ENCODE measurements around the gene MRPL37. TPM values are rescaled to one million over a fixed set of nuclear protein-coding genes. Genes with fewer than 3 reads are reported as not detected.

MRPL37 gene
- polyA plus RNA-seq, 1 donor (not counting 4 experiments of a cell fraction or from before 2014, with no cell fraction given), result 30.9 TPM

GRCh38 chr1:54238353-54239034, 38.5 kb downstream of the MRPL37 start:
- Histone ChIP-seq H4K20me1 (ENCODE audit: control insufficient read depth, extremely low read depth, insufficient read depth, low read length) (no peaks in the 10 kb centered on the region), H3K9ac (ENCODE audit: control insufficient read depth, extremely low read depth, insufficient read depth, low read length) (no peak overlapping the region), H3K9me1 (ENCODE audit: control insufficient read depth, extremely low read depth, insufficient read depth, low read length) (no peaks in the 10 kb centered on the region), H3K4me2 (ENCODE audit: control insufficient read depth, extremely low read depth, insufficient read depth, low read depth, low read length) (no peak overlapping the region), H2AFZ (ENCODE audit: control insufficient read depth, low read length) (no peak overlapping the region), H3K27me3 (ENCODE audit: control insufficient read depth, extremely low read depth, insufficient read depth, low read length) (no peaks in the 10 kb centered on the region), H3K4me3 (ENCODE audit: control insufficient read depth in 2 of 3, extremely low read depth in 1 of 3, insufficient read depth in 2 of 3, low read depth in 1 of 3, low read length in 3 of 3) (no peak overlapping the region), H3K4me1 (ENCODE audit: control insufficient read depth, extremely low read depth, insufficient read depth, low read length) (no peaks in the 10 kb centered on the region), H3K79me2 (ENCODE audit: control insufficient read depth, insufficient read depth, low read length) (no peaks in the 10 kb centered on the region), H3K9me3 (ENCODE audit: control insufficient read depth, low read depth, low read length) (no peaks in the 10 kb centered on the region), H3K27ac (ENCODE audit: control insufficient read depth, insufficient read depth, low read length) (no peak overlapping the region), H3K36me3 (ENCODE audit: control insufficient read depth in 2 of 2, extremely low read depth in 1 of 2, insufficient read depth in 2 of 2, low read length in 2 of 2) (peaks cover 0 to 3% of the 10 kb centered on the region in 2 experiments)
- no peak for DNase-seq (ENCODE audit: low read depth, low spot score)
- TF ChIP-seq EZH2 (IDR thresholded peaks at IDR 0.05; ENCODE audit: low read length) (no peak), CTCF (optimal IDR thresholded peaks at IDR 0.05 in 1 of 3, IDR thresholded peaks at IDR 0.05 in 1 of 3, conservative IDR thresholded peaks at IDR 0.05 in 1 of 3; ENCODE audit: extremely low read depth in 1 of 3, insufficient read depth in 2 of 3, low read length in 3 of 3) (no peak)
- no peak for FAIRE-seq
- dilution Hi-C loops (cut with MboI; ENCODE audit: extremely low pct_ligation_motif_present, low sequenced_read_pairs), result no loop called here

GRCh38 chr1:54239035-54239383, 39.0 kb downstream of the MRPL37 start:
- Histone ChIP-seq H3K4me1 (ENCODE audit: control insufficient read depth, extremely low read depth, insufficient read depth, low read length) (no peaks in the 10 kb centered on the region), H3K27ac (ENCODE audit: control insufficient read depth, insufficient read depth, low read length) (no peak overlapping the region), H3K9me1 (ENCODE audit: control insufficient read depth, extremely low read depth, insufficient read depth, low read length) (no peaks in the 10 kb centered on the region), H3K79me2 (ENCODE audit: control insufficient read depth, insufficient read depth, low read length) (no peaks in the 10 kb centered on the region), H3K4me3 (ENCODE audit: control insufficient read depth in 2 of 3, extremely low read depth in 1 of 3, insufficient read depth in 2 of 3, low read depth in 1 of 3, low read length in 3 of 3) (no peak overlapping the region), H4K20me1 (ENCODE audit: control insufficient read depth, extremely low read depth, insufficient read depth, low read length) (no peaks in the 10 kb centered on the region), H2AFZ (ENCODE audit: control insufficient read depth, low read length) (no peak overlapping the region), H3K27me3 (ENCODE audit: control insufficient read depth, extremely low read depth, insufficient read depth, low read length) (no peaks in the 10 kb centered on the region), H3K9ac (ENCODE audit: control insufficient read depth, extremely low read depth, insufficient read depth, low read length) (no peak overlapping the region), H3K4me2 (ENCODE audit: control insufficient read depth, extremely low read depth, insufficient read depth, low read depth, low read length) (no peak overlapping the region), H3K9me3 (ENCODE audit: control insufficient read depth, low read depth, low read length) (no peaks in the 10 kb centered on the region), H3K36me3 (ENCODE audit: control insufficient read depth in 2 of 2, extremely low read depth in 1 of 2, insufficient read depth in 2 of 2, low read length in 2 of 2) (peaks cover 0 to 3% of the 10 kb centered on the region in 2 experiments)
- TF ChIP-seq EZH2 (IDR thresholded peaks at IDR 0.05; ENCODE audit: low read length) (no peak), CTCF (optimal IDR thresholded peaks at IDR 0.05 in 1 of 3, IDR thresholded peaks at IDR 0.05 in 1 of 3, conservative IDR thresholded peaks at IDR 0.05 in 1 of 3; ENCODE audit: extremely low read depth in 1 of 3, insufficient read depth in 2 of 3, low read length in 3 of 3) (no peak)
- DNase-seq (ENCODE audit: low read depth, low spot score) (no peak), FAIRE-seq (no peak)
- dilution Hi-C loops (cut with MboI; ENCODE audit: extremely low pct_ligation_motif_present, low sequenced_read_pairs), result no loop called here

Measured in keratinocyte (primary cell).